Activated effector memory CD4-positive, alpha-beta T cell treated with anti-CD3 and anti-CD28 coated beads, Interleukin-2, amount 50 U/mL, for 16 hours (primary cell): ENCODE data around the gene SLC13A5.

Experiments used
- DNase-seq: peaks from one replicate; pipeline ENCODE4 v3.0.0-alpha.2; 2020

Gene SLC13A5

DNA sequence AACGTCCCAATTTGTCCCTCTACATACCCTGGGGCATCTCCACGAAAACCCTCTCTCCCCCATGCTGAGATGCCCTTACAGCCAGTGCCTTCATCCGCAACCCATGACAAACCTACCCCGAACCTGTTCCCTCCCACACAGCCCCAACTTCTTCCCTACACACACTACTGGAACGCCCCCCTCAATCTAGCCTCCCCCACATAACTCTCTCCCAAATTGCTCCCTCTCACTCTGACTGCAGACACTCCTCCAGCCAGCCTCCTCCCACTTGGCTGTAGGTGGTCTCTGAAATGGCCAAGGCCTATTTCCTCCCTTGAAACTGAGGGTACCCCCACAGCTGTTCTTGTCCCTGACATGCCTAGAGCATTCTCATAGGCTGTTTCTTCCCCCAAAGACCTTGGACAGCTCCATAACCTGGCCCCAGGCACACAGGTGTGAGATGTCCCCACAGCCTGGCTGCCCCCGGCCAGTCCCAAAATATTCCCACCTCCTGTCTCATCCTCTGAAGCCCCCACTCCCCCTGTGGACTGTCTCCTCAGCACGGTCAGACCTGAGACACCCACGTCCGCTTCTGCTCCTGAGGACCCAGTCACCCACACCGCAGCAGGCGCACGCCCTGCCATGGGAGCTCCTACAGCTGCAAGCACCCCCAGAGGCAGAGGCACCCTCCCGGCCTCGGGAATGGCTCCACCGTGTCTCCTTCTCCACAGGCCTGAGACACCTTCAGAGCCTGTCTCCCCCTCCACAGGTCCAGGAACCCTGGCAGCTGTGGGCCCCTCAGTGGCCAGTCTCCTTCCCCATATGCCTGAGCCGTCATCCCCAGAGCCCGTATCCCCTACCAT lies 76.3 kb downstream of the SLC13A5 start:
- DNase-seq: no peak

DNA sequence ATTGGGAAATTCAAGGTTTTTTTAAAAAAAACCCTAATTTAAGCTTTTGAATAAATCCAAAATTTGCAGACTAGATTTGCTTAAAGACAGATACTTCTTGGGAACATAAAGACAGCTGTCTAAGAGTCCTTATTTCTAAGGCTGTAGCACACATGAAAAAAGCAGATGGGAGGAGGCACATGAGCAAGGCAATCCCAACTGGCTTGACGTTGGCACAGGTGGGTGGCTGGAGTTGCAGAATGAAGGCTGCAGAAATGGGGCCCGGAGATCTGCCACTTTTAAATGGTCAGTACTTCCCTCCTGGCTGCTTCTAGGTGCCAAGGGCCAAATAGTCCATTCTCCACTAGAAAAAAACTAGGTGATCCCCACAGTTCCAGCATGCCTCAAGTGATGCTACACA lies 77.1 kb downstream of the SLC13A5 start:
- DNase-seq: no peak
